ENCODE results near the gene NDE1. TPM values are rescaled to one million over a fixed set of nuclear protein-coding genes. Genes with fewer than 3 reads are reported as not detected.

The NDE1 gene
- total RNA-seq, 2 donors from 2014 or later = 34.3 to 39.3 TPM

DNA sequence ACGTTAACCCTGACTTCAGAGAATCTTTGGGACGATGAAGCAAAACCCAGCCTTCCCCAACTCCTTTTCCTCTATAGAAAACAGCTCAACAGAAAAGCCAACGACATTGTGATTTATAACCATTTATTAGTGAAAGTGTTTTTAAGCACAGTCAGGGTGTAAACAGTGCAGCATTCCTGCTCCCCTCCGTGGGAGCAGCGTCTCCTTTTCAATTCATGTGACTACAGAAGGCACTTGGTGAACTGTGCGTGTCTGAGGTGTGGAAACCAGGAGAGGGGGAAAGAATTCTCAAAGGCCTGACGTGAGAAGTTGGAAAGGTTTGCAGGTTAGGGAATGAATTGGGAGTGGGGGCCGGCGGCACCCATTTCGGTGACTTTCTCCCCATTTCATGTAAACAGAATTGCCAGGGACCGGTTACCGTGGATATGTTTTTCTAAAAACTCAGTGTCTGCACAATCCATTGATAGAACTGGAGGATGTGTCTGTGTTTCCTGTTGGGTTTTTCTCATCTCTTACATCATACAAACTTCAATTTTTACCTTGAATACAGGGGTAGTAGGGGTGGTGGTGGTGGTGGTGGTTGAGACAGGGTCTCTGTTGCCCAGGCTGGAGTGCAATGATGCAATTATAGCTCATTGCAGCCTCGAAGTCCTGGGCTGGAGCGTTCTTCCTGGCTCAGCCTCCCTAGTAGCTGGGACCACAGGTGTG lies 53.1 kb downstream of the NDE1 start:
- Histone ChIP-seq H3K4me3 (no peak overlapping the region), H3K27ac (no peak overlapping the region), H3K36me3 (no peaks in the 10 kb centered on the region), H3K9me3 (no peaks in the 10 kb centered on the region), H3K4me1 (replicated peaks) (no peaks in the 10 kb centered on the region), H3K27me3 (replicated peaks; ENCODE audit: insufficient read depth) (no peaks in the 10 kb centered on the region)
- WGBS = 70% methylated on average over 14 of the region's 14 CpGs
- intact Hi-C loops (cut with DNase I) = no loop called here
- TF ChIP-seq POLR2AphosphoS5 (IDR thresholded peaks at IDR 0.05) = no peak
- no peak for TF ChIP-seq CTCF (IDR thresholded peaks at IDR 0.05)
- TF ChIP-seq POLR2A (IDR thresholded peaks at IDR 0.05) = no peak
- no peak for DNase-seq (ENCODE audit: low spot score)

DNA sequence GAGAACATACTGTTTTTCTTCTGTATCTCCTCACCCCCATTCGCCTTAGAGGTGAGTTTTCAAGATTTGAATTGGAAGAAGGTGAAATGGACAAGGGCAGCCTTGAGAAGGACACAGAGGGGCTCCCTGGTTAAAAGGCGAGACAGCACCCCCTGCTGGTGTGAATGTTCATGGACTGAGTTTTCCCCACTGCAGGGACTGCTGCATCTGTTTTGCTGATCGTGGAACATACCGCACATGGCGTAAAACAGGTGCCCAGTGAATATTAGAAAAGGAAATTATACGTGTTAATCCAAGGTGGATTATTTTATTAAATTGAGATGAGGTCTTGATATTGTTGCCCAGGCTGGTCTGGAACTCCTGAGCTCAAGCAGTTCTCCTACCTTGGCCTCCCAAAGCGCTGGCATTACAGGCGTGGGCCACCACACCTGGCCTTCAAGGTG lies 54.5 kb downstream of the NDE1 start:
- no peak overlapping the region for H3K27ac ChIP-seq
- H3K4me3 ChIP-seq = no peak overlapping the region
- H3K36me3 ChIP-seq = no peaks in the 10 kb centered on the region
- TF ChIP-seq POLR2AphosphoS5 (IDR thresholded peaks at IDR 0.05) (no peak), CTCF (IDR thresholded peaks at IDR 0.05) (peak; percentile 62 to 87 (median 76)), POLR2A (IDR thresholded peaks at IDR 0.05) (no peak)
- intact Hi-C loops (cut with DNase I) = no loop called here
- DNase-seq (ENCODE audit: low spot score) = peak; percentile 76
- no peaks in the 10 kb centered on the region for H3K27me3 ChIP-seq (replicated peaks; ENCODE audit: insufficient read depth)
- no peaks in the 10 kb centered on the region for H3K4me1 ChIP-seq (replicated peaks)
- no peaks in the 10 kb centered on the region for H3K9me3 ChIP-seq
- WGBS = 54% methylated on average over 8 of the region's 8 CpGs

- no peak overlapping the region for H3K4me3 ChIP-seq
- DNase-seq (ENCODE audit: low spot score) = no peak
- H3K27me3 ChIP-seq (replicated peaks; ENCODE audit: insufficient read depth) = no peaks in the 10 kb centered on the region
- H3K4me1 ChIP-seq (replicated peaks) = no peaks in the 10 kb centered on the region
- intact Hi-C loops (cut with DNase I) = no loop called here
- H3K27ac ChIP-seq = no peak overlapping the region
- 73% methylated on average over 8 of the region's 8 CpGs for WGBS
- TF ChIP-seq POLR2A (IDR thresholded peaks at IDR 0.05) (no peak), POLR2AphosphoS5 (IDR thresholded peaks at IDR 0.05) (no peak), CTCF (IDR thresholded peaks at IDR 0.05) (no peak)
- H3K9me3 ChIP-seq = no peaks in the 10 kb centered on the region
- no peaks in the 10 kb centered on the region for H3K36me3 ChIP-seq
These were observed 55.1 kb downstream of the NDE1 start for GRCh38 chr16:15705064-15705565.

DNA sequence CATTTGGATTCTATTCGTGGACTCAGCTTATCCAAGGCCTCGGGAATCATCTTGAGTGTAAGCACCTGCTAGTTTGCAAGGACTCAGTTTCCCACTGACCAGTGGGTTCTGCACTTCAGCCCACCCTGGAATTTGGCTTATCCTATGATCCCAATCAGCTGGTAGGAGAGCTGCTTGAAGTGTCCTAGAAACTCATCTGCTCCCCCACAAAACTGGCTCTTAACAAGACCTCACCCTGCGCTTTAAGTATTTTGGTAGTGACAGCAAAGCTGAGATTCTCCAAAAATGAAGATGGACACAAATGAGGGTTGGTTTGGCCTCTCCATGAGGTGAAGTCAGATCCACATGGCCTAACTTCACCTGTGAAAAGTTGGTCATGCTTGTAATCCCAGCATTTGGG lies 57.3 kb downstream of the NDE1 start:
- TF ChIP-seq CTCF (IDR thresholded peaks at IDR 0.05) (no peak), POLR2AphosphoS5 (IDR thresholded peaks at IDR 0.05) (no peak), POLR2A (IDR thresholded peaks at IDR 0.05) (no peak)
- Histone ChIP-seq H3K9me3 (no peaks in the 10 kb centered on the region), H3K4me3 (no peak overlapping the region), H3K27me3 (replicated peaks; ENCODE audit: insufficient read depth) (no peaks in the 10 kb centered on the region), H3K4me1 (replicated peaks) (no peaks in the 10 kb centered on the region), H3K27ac (no peak overlapping the region), H3K36me3 (no peaks in the 10 kb centered on the region)
- intact Hi-C loops (cut with DNase I) = no loop called here
- WGBS = 90% methylated on average over 3 of the region's 3 CpGs
- no peak for DNase-seq (ENCODE audit: low spot score)

DNA sequence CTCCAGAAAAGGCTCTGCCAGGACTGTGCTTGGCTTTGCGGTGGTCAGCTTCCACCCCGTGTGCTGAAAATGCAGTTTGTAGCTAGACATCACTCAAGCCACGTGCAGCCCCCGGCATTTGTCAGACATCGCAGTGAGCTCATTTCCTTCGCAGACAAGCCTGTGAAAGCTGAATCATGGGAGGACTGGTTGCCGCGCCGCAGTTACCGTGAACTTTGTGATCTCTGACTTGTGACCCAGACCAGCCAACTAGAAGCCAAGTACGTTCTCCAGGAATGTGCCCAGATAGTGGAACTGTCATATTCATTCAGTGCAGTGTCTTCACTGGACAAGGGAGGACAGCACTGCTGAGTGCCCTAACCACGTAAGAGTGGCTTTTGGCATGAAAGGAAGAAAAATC lies 58.1 kb downstream of the NDE1 start:
- intact Hi-C loops (cut with DNase I) = no loop called here
- 85% methylated on average over 12 of the region's 12 CpGs for whole genome bisulfite sequencing
- H3K4me1 ChIP-seq (replicated peaks) = no peaks in the 10 kb centered on the region

More for the DNA sequence above, 58.1 kb downstream of the NDE1 start:
- Histone ChIP-seq H3K36me3 (no peaks in the 10 kb centered on the region), H3K9me3 (no peaks in the 10 kb centered on the region), H3K27me3 (replicated peaks; ENCODE audit: insufficient read depth) (no peaks in the 10 kb centered on the region), H3K4me3 (no peak overlapping the region), H3K27ac (no peak overlapping the region)
- DNase-seq (ENCODE audit: low spot score) = no peak
- no peak for TF ChIP-seq POLR2A (IDR thresholded peaks at IDR 0.05)
- TF ChIP-seq POLR2AphosphoS5 (IDR thresholded peaks at IDR 0.05) = no peak
- TF ChIP-seq CTCF (IDR thresholded peaks at IDR 0.05) = no peak

All from prostate gland (tissue), 2 donors.